SW480 (cell line): ENCODE measurements around the gene GLIPR2.
"Not testable (repeated sequence)": the region's sequence is repeated elsewhere in the genome, so short reads cannot be mapped to it uniquely, and the experiment has no call there.

ENCODE experiments used
- DNase-seq: peaks from one replicate; pipeline ENCODE4 v3.0.0-alpha.2; 2016; ENCODE audit warnings: low spot score

Gene GLIPR2

DNA sequence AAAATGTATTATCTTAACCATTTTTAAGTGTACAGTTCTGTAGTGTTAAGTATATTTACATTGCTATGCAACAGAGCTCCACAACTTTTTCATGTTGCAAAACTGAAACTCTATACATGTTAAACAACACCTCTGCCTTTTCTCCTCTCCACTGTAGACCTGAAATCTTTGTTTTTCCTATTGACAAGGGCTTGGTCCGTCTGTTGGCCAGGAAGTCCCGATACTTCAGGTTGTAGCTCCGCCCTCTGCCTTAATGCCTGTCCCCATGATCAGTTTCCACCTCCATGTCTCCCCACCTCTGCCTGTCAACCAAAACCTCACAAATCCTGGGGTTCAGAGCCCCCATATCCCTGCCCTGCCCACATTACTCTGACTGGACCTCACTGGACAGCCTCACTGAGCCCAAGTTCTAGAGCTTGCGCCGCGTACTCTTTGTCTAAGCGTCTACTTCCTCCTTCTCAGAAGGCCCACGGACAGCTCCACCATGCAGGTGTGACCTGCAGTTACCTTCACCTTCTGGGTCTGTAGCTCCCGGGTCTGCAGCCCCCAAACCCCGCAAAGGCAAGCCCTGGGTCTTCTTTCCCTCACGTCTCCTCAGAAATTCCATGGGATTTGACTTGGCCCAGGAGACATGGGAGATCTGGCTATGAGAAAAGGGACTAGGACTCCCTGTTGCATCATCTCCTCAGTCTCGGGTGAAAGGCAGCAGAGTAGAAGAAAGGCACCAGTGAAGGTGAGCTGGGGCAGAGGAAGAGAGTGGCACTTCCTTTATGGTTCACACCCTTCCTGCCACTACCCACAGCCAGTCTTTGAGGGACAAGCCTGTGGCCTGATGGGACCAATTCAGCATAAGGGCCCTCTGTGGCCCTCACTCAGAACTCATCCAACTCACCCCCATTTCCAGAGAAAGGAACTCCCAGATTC, 8.0 kb downstream of the GLIPR2 start:
- DNase-seq: no peak

DNA sequence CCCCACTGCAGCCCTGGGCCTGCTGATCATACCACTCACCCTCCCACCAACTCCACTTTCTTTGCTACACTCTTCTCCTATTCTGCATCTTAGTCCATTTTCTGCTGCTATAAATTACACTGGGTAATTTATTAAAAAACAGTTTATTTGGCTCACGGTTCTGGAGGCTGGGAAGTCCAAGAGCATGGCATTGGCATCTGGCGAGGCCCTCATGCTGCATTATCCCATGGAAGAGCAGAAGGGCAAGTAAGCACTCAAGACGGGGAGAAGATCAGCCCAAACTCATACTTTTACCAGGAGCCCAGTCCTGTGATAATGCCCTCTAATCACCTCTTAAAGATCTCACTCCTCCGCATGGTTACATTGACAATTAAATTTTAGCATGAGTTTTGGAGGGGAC, 9.4 kb downstream of the GLIPR2 start:
- DNase-seq: no peak

DNA sequence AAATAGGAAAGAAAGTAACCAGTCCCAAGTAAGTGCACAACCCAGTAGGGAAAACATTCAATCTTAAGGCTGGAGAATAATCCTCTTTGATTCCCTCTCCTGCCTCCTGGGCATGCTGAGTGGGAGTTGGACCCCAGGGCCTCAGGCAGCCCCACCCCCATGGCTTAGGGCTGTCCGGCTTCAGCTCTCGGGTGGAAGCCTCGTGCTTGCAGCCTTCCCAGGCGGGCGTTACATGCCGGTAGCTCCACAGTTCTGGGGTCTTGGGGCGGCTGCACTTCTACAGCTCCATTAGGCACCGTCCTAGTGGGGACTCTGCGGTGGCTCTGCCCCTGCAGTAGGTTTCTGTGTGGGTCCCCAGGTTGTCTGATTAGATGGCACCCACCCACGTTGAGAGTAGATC, 10.1 kb downstream of the GLIPR2 start:
- DNase-seq: no peak

DNA sequence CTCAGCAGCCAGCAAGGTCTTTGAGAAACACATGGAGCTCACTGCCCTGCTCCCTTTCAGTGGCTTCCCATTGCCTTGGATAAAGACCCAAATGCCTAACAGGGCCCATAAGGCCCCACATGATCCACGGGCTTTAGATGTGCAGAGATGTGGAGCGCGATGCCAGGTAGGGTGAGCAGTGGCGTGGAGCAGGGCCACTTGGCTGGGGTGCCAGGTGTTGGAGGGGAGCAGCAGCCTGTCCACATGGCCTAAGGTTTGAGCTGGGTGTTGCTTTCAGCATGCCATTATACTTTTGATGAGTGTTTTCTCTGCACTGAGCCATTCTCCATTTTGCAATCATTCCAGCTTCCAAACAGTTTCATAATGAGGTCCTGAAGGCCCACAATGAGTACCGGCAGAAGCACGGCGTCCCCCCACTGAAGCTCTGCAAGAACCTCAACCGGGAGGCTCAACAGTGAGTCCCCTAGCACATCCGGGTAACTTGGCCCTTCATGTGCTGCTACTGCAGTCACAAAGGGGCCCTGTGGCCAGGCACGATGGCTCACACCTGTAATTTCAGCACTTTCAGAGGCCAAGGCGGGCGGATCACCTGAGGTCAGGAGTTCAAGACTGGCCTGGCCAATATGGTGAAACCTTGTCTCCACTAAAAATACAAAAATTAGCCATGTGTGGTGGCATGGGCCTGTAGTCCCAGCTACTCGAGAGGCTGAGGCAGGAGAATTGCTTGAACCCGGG, 11.1 kb downstream of the GLIPR2 start:
- no peak for DNase-seq

DNA sequence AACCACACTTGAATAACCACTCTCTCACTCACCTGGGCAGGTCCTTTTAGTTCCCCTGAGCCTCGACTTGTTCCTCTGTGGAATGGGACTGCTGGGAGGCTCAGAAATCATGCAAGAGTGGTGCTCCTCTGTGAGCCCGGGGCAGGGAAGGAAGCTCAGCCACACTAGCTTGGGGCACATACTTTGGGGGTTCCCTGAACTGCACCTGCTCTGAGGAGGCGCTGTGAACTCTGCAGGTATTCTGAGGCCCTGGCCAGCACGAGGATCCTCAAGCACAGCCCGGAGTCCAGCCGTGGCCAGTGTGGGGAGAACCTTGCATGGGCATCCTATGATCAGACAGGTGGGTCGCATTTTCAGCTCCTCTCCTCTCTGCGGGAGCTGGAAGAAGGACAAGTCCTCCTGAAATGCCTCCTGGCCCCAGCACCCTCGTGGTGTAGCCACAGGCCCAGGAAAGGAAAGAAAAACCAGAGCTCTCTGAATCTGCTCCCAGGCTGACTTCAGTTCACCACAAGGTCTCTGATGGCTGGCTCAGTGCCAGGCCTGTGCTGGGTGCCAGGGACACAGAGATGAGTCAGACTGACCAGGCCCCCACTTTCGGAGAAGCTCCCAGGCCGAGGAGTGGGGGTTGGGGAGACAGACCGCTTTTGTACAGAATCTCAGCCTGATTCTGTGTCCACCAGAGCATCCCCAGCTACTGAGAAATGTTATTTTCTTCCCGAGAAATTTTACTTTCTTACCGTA, 11.9 kb downstream of the GLIPR2 start:
- peak; percentile 87 for DNase-seq

DNA sequence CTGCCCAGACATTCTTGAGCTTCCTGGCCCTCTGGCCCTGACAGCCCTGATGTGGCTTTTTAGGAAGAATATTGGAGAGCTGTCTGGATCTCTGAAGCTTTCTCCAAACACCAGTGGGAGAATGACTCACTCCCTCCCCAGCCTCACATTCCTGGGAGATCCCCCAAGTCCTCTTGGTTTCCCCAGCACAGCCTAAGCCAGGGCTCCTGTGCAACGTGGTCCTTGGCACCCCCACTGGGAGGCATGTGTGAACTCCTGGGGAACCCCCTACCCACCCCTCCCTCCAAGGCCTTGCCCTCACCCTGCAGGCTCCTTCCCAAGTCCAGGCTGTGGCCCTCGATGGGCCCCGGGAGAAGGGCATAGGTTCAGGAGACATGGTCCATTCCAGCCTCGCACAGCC, 12.7 kb downstream of the GLIPR2 start:
- no peak for DNase-seq

DNA sequence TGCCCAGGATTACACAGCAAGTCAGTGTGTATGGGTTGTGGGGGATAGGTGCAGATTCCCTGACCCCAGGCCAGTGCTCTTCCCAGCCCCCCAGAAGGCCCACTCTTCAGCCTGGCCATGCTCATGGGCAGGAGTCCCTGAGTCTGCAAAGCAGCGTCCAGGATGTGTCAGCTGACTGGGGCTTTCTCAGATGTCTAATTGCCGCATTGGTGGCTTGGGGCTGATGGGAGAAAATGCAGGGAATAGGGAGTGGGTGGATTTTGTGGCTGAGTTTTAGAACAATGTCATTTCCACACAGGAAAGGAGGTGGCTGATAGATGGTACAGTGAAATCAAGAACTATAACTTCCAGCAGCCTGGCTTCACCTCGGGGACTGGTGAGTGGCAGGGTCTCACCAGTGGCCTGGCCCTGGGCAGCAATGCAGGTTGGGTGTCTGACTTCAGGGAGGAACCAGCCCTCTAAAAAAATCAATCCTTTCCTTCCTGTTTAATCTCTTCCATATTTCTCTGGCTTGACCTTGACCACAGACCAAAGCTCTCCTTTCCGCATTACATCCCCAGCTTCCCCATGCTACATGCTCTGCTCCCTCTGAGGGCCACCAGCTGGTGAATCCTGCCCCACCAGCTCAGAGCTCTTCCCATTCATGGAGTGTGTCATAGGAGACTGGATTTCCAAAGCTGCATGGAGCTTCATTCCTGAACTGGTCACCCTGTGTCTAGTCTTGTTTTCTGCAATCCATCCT, 14.2 kb downstream of the GLIPR2 start:
- DNase-seq: no peak

DNA sequence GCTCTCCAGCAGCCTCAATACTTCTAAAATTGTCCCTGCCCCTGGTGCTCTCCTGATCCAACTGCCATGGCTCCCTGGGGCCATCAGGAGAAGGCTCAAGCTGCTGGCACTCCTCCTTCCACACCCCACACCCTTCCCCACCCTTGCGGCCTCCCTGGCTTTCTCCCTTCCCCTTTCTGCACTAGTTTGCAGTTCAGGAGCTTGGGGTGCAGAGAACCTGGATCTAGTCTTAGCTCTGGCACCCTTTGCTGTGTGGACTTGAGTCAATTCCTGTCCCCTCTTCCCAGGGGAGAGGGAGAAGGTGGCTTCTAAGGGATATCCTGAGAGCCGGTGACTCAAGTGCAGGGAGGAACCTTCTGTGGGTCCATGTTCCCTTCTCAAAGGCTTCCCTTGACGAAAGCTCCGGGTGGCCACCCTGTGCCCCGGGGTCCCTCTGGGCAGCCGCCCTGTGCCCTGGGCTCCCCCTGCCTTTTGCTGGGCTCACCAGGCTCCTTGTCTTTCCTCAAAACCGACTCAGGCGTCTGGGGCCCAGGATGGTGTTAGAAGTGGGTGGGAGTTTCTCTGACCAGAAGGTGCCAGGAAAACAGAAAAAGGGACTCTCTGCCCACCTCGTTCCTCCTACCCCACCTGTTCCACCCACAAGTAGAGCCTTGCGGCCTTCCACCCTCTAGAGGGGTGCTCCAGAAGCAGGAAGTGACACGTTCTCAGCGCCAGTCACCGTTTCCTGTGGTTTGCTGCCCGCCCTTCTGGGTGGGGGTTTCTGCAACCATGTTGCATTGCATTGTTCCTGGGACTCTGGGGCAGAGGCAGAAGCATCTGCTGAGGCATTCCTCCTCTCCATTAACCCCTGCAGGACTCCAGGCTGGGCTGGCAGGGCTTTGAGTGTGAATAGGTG, 15.0 kb downstream of the GLIPR2 start:
- no peak for DNase-seq

DNA sequence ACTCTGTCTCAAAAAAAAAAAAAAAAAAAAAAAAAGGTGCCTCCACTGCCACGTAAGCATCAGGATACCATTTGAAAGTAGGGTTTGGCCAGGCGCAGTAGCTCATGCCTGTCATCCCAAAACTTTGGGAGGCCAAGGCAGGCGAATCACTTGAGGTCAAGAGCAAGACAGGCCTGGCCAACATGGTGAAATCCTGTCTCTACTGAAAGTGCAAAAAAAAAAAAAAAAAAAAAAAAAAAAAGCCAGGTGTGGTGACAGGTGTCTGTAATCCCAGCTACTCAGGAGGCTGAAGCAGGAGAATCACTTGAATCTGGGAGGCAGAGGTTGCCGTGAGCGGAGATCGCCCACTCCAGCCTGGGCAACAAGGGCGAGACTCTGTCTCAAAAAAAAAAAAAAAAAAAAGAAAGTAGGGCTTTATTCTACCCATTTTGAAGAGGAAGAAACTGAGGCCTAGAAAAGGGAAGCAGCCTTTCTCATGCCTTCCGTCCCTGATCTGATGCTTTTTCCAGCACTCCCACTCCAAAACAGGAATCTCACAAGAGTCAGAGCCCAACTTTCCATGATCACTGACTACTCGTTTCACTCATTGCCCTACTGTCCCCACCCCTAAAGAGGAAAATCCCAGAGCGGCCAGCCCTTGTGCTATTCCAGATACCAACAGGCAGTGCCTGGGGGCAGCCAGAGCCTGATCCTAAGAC, 16.4 kb downstream of the GLIPR2 start:
- DNase-seq: no peak

DNA sequence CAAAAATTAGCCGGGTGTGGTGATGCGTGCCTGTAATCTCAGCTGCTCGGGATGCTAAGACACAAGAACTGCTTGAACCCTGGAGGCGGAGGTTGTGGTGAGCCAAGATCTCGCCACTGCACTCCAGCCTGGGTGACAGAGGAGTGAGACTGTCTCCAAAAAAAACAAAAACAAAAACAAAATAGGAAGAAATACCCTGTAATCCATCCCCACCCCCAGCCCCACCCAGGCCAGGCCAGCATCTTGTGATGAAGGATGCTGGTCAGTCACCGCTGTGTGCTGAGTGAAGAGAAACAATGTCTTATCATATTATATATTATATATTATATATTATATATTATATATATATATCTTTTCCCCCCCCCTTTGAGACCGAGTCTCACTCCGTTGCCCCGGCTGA, 17.2 kb downstream of the GLIPR2 start:
- DNase-seq: no peak

DNA sequence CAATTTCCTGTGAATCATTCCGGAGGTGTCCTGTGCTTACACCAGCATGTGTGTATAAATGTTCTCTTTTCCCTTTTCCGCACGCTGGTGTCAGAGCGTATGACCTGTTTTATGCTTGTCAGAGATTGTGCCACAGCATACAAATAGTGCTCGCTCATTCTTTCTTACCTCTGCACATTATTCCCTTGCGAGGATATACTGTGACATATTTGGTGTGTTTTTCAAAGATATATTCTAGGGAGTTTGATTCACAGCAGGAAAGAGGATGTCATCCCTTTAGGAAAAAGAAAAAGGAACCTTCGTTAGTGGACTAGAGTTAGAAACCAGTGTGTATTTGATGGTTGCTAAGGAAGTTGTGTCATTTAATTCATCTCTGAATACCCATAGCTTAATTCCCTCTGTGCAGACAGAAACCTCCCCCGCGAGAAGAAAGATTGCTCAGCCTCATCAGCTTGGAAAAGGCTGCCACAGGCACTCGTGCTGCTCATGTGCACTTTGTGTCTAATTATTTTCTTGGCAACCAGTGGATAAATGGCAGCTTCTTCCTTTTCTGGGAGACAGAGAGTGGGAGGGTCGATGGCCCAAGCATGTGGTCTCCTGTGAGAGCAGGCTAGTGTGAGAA, 17.9 kb downstream of the GLIPR2 start:
- DNase-seq: no peak

DNA sequence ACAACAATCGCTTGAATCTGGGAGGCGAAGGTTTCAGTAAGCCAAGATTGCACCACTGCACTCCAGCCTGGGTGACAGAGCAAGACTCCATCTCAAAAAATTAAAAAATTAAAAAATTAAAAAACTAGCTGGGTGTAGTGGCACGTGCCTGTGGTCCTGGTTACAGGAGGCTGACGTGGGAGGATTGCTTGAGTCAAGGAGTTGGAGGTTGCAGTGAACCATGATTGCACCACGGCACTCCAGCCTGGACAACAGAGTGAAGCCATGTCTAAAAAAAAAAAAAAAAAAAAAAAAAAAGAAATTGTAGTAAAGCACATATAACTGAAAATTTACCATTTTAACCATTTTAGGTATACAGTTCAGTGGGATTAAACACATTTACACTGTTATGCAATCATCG, 19.6 kb downstream of the GLIPR2 start:
- no peak for DNase-seq

DNA sequence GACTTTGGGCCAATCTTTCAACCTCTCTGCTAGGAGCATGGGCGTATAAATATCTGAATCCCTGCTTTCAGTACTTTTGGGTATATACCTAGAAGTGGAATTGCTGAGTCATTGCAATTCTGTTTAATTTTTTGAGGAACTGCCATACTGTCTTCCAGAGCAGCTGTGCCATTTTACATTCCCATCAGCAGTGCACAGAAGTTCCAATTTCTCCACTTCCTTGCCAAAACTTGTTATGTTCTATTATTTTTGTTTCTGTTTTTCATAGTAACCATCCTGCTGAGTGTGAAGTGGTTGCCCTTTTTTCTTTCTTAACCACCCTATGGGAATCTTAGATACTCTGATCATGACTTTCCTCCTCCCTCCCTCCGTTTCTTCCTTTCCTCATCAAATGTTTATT, 21.6 kb downstream of the GLIPR2 start:
- DNase-seq: no peak

DNA sequence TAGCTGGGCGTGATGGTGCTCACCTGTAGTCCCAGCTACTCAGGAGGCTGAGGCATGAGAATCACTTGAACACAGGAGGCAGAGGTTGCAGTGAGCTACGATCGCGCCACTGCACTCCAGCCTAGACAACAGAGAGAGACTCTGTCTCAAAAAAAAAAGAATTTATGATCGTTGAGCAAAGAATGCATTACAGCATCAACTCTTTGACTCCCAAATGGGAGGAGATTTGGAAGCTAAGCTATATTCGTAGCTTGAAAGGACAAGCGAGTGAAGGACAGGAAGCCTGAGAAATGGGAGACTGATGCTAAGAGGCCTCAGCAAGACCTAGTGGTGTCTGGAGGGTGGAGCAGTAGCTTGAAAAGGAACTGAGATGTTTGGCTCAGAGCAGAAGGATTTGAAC, 22.4 kb downstream of the GLIPR2 start:
- no peak for DNase-seq

DNA sequence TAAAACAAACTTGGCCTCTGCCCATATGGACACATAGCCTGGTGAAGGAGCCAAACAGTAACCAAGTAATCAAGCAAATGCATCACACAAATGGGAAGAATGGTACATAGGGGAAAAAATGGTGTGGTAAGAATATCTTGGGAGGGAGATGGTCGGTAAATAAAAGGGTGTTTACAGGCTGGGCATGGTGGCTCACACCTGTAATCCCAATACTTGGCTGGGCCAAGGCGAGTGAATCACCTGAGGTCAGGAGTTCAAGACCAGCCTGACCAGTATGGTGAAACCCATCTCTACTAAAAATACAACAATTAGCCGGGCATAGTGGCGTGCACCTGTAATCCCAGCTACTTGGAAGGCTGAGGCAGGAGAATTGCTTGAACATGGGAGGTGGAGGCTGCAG, 23.0 kb downstream of the GLIPR2 start:
- not testable (repeated sequence) for DNase-seq

DNA sequence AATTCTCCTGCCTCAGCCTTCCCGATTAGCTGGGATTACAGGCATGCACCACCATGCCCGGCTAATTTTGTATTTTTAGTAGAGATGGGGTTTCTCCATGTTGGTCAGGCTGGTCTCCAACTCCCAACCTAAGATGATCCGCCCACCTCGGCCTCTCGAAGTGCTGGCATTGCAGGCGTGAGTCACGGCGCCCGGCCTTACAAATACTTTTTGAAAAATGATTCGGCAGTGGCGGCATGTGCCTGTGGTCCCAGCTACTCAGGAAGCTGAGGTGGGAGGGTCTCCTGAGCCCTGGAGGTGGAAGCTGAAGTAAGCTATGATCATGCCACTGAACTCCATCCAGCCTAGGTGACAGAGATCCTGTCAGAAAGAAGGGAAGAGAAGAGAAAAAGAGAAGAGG, 23.6 kb downstream of the GLIPR2 start:
- DNase-seq: not testable (repeated sequence)

DNA sequence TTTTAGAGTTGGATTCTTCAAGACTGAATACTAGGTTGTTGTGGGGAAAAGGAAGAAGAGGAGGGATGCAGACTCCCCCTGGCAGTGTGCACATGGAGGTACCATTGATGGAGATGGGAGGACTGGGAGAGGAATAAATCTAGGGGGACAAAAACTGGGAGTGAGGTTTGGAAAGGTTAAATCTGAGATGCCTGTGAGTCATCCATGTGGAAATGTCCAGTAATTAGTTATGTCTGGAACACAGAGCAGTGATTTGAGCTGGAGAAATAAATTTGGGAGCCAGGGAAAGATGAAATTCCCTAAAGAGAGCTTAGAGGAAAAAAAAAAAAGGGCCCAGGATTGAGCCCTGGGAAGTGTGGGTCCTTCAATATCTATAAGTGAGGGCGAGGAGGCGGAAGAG, 24.7 kb downstream of the GLIPR2 start:
- no peak for DNase-seq

DNA sequence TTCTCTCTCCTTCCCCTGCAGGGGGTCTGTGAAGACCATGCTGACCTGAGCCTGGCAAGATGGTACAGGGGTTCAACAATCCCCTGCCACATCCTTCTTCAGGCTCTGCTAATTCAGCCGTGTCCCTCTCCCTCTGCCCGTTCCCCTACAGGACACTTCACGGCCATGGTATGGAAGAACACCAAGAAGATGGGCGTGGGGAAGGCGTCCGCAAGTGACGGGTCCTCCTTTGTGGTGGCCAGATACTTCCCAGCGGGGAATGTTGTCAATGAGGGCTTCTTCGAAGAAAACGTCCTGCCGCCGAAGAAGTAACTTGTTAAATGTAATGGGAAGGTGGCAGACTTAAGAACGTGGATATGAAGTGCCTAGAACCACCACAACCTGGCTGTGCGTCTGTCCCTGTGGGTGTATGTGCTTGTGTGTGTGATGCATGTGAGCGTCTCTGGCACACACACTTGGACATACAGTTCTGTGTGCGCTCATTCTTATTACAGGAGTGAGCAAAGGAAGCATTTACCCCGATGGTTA, 25.7 kb downstream of the GLIPR2 start:
- no peak for DNase-seq

DNA sequence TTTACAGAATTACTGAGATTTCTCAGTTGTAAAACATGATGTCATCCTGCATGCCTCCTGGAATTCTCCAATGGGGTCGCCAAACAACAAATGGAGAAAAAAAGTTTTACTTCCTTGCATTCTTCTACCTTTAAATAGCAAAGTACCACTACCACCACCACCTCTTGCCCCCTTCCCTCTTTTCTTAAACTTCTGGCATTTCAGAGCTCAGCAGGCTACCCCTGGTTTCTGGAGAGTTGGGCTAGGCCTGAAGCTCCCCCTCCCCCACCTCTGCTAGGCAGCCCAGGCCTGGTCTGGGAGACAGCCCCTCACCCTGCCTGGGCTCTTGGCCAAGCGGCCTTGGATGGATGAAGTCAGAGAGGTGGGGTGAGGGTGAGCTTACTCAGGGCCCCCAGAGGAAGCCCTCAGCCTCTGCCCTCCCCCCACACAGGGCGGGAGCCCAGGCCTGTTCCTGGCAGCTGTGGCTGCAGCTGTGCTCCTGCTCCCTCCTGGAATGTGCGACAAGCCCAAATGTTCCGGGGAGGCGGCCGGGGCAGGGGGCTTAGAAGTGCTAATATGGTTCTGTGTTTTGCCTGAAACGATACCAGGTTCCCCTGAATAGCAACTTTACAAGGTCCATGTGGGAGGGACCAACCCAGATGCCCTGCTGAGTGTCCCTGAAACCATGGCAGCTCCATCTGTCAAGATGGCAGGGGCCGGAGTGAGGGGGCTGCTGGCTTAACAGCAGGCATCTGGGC, 26.7 kb downstream of the GLIPR2 start:
- DNase-seq: no peak
